Iris pigment epithelial cell (primary cell): Measurements from ENCODE around the gene GABBR2.
"Not testable (repeated sequence)": the region's sequence is repeated elsewhere in the genome, so short reads cannot be mapped to it uniquely, and the experiment has no call there.

ENCODE experiments used
- DNase-seq: peaks from one replicate; pipeline ENCODE4 v3.0.0-alpha.2; 2011; ENCODE audit warnings: low read depth

GABBR2 gene

GRCh38 chr9:98596486-98596885 lies 112.2 kb downstream of the GABBR2 start:
- no peak for DNase-seq

GRCh38 chr9:98594546-98595160 lies 114.1 kb downstream of the GABBR2 start:
- no peak for DNase-seq

GRCh38 chr9:98593354-98594253 lies 115.1 kb downstream of the GABBR2 start:
- DNase-seq: no peak

- DNase-seq: no peak
Observed at GRCh38 chr9:98591696-98592095, 117.0 kb downstream of the GABBR2 start.

- DNase-seq: no peak
Observed at GRCh38 chr9:98590101-98590500, 118.6 kb downstream of the GABBR2 start.

- no peak for DNase-seq
Observed at GRCh38 chr9:98589102-98589501, 119.6 kb downstream of the GABBR2 start.

- not testable (repeated sequence) for DNase-seq
Observed at GRCh38 chr9:98584853-98585438, 123.8 kb downstream of the GABBR2 start.

- DNase-seq: no peak
Observed at GRCh38 chr9:98584059-98584458, 124.7 kb downstream of the GABBR2 start.

- DNase-seq: peak; percentile 17
Observed at GRCh38 chr9:98583417-98583816, 125.3 kb downstream of the GABBR2 start.

- DNase-seq: no peak
Observed at GRCh38 chr9:98580956-98581355, 127.8 kb downstream of the GABBR2 start.

GRCh38 chr9:98579700-98580099 lies 129.0 kb downstream of the GABBR2 start:
- no peak for DNase-seq

GRCh38 chr9:98577446-98577845 lies 131.3 kb downstream of the GABBR2 start:
- no peak for DNase-seq

- DNase-seq: no peak
Observed at GRCh38 chr9:98576859-98577258, 131.9 kb downstream of the GABBR2 start.

- DNase-seq: no peak
Observed at GRCh38 chr9:98576354-98576753, 132.4 kb downstream of the GABBR2 start.

- DNase-seq: peak; percentile 90
Observed at GRCh38 chr9:98575379-98576346, 133.1 kb downstream of the GABBR2 start.

- DNase-seq: no peak
Observed at GRCh38 chr9:98573749-98574278, 134.9 kb downstream of the GABBR2 start.

GRCh38 chr9:98572796-98573195 lies 135.9 kb downstream of the GABBR2 start:
- no peak for DNase-seq

GRCh38 chr9:98572054-98572627 lies 136.6 kb downstream of the GABBR2 start:
- no peak for DNase-seq

- no peak for DNase-seq
Observed at GRCh38 chr9:98571643-98572042, 137.1 kb downstream of the GABBR2 start.

- DNase-seq: no peak
Observed at GRCh38 chr9:98570663-98571440, 137.9 kb downstream of the GABBR2 start.
